GM12878 (cell line): ENCODE measurements around the gene RAET1E. TPM values are rescaled to one million over a fixed set of nuclear protein-coding genes. Genes with fewer than 3 reads are reported as not detected.

Experiments used
- ATAC-seq: fragments of 200-7000 bp; cut with Tn5 transposase; 3 replicates; pipeline ENCODE4 v1.9.1; 2020; ENCODE audit warnings: mild to moderate bottlenecking, moderate library complexity
- BruUV-seq: library from RNA; stranded (reverse); fragments of 400-500 nt; replicated peaks from 2 replicates; lab custom pipeline; 2021; lab: Mats Ljungman, UMichigan
- CTCF ChIA-PET: fragments of 300-600 bp; sonication (Branson Sonifier 250); formaldehyde crosslinking; extraction: SDS; loops from one replicate; lab custom pipeline; 2021; ENCODE audit warnings: inconsistent platforms; lab: Yijun Ruan, JAX
- POLR2A ChIA-PET: fragments of 350-600 bp; formaldehyde crosslinking; extraction: SDS; loops from one replicate; lab custom pipeline; 2021; ENCODE audit warnings: inconsistent platforms; lab: Charles Lee
- RAD21 ChIA-PET: fragments of 300-600 bp; sonication (Branson Sonifier 250); formaldehyde crosslinking; loops from one replicate; lab custom pipeline; 2023; ENCODE audit warnings: antibody characterized with exemption; ENCODE audit not compliant: unreplicated experiment; lab: Charles Lee
- SMC1A ChIA-PET: fragments of 300-600 bp; sonication (Branson Sonifier 250); formaldehyde crosslinking; loops from one replicate; lab custom pipeline; 2023; ENCODE audit not compliant: unreplicated experiment, uncharacterized antibody; lab: Charles Lee
- DNase-seq: peaks from one replicate; pipeline ENCODE4 v3.0.0-alpha.2; 2011; ENCODE audit warnings: low read depth, low spot score
- FAIRE-seq: peaks from 3 replicates; lab custom pipeline; 2011; peaks lifted over from hg19 to GRCh38; lab: Jason Lieb, UNC
- H2AFZ ChIP-seq: 2 replicates; pipeline ENCODE4 v1.6.0; 2011; ENCODE audit warnings: low read depth, low read length, control low read depth; ENCODE audit not compliant: control insufficient read depth
- H3K27ac ChIP-seq: 2 replicates; pipeline ENCODE4 v1.5.1; 2011; ENCODE audit warnings: control low read depth; ENCODE audit not compliant: control insufficient read depth, insufficient read depth
- H3K27me3 ChIP-seq, 2 experiments: replicated peaks in 1 of 2; 2 replicates each; pipeline versions ENCODE4 v1.6.0 to v1.6.1; 2011; ENCODE audit warnings: low read length in 1 of 2; ENCODE audit not compliant: control insufficient read depth in 2 of 2, insufficient read depth in 2 of 2
- H3K36me3 ChIP-seq, 2 experiments: 2 replicates each; pipeline ENCODE4 v1.5.1; 2011; ENCODE audit warnings: low read length in 1 of 2; ENCODE audit not compliant: control insufficient read depth in 2 of 2, insufficient read depth in 2 of 2
- H3K4me1 ChIP-seq: 2 replicates; pipeline ENCODE4 v1.6.1; 2011; ENCODE audit warnings: mild to moderate bottlenecking, low read length, moderate library complexity, mixed read lengths; ENCODE audit not compliant: control insufficient read depth, insufficient read depth
- H3K4me2 ChIP-seq: 2 replicates; pipeline ENCODE4 v1.6.0; 2011; ENCODE audit warnings: control low read depth; ENCODE audit not compliant: control insufficient read depth, insufficient read depth
- H3K4me3 ChIP-seq: fragments of 200-600 bp; sonication (generic); 2 replicates; pipeline ENCODE4 v1.5.1; 2016
- H3K79me2 ChIP-seq: 2 replicates; pipeline ENCODE4 v1.6.0; 2011; ENCODE audit warnings: low read length; ENCODE audit not compliant: control insufficient read depth, insufficient read depth
- H3K9ac ChIP-seq: 2 replicates; pipeline ENCODE4 v1.8.0; 2011; ENCODE audit warnings: low read length, control low read depth, mixed read lengths; ENCODE audit not compliant: control insufficient read depth, insufficient read depth
- H3K9me3 ChIP-seq: replicated peaks from 3 replicates; pipeline ENCODE4 v1.5.1; 2011; ENCODE audit warnings: mild to moderate bottlenecking, low read length; ENCODE audit not compliant: control insufficient read depth, insufficient read depth
- H4K20me1 ChIP-seq: 2 replicates; pipeline ENCODE4 v1.6.0; 2011; ENCODE audit not compliant: control insufficient read depth, insufficient read depth
- BCL11A ChIP-seq: IDR thresholded peaks from 2 replicates; pipeline ENCODE4 v1.6.1; 2011; ENCODE audit warnings: low read depth, low read length
- CBX5 ChIP-seq: sonication (generic); IDR thresholded peaks from 2 replicates; pipeline ENCODE4 v1.6.1; 2016; ENCODE audit warnings: low read depth, moderate library complexity, mild to moderate bottlenecking, inconsistent platforms
- CREB1 ChIP-seq: IDR thresholded peaks from 2 replicates; pipeline ENCODE4 v1.6.1; 2012; ENCODE audit warnings: low read depth, mild to moderate bottlenecking, inconsistent platforms
- IKZF2 ChIP-seq, 2 experiments: fragments of 450-650 bp; IDR thresholded peaks; 2 replicates each; pipeline ENCODE4 v1.6.1; 2017; ENCODE audit warnings: mild to moderate bottlenecking in 2 of 2, moderate library complexity in 2 of 2
- IRF3 ChIP-seq: fragments of 450-650 bp; IDR thresholded peaks from 2 replicates; pipeline ENCODE4 v1.6.1; 2014; ENCODE audit warnings: mild to moderate bottlenecking
- IRF5 ChIP-seq: fragments of 450-650 bp; IDR thresholded peaks from 2 replicates; pipeline ENCODE4 v1.6.1; 2017; ENCODE audit warnings: borderline replicate concordance
- MAX ChIP-seq: IDR thresholded peaks from 2 replicates; pipeline ENCODE4 v1.6.1; 2012; ENCODE audit warnings: low read depth, low read length, improper control_type of control experiment
- SIX5 ChIP-seq: IDR thresholded peaks from 2 replicates; pipeline ENCODE4 v1.6.1; 2011; ENCODE audit warnings: mild to moderate bottlenecking, low read depth, low read length, moderate library complexity; ENCODE audit not compliant: severe bottlenecking
- SMAD1 ChIP-seq: fragments of 450-650 bp; IDR thresholded peaks from 2 replicates; pipeline ENCODE4 v1.6.1; 2018; ENCODE audit warnings: mild to moderate bottlenecking, low read depth; ENCODE audit not compliant: partially characterized antibody
- SP1 ChIP-seq: IDR thresholded peaks from one replicate; pipeline ENCODE4 v1.6.1; 2011; ENCODE audit warnings: low read depth, low read length
- STAT1 ChIP-seq: fragments of 450-650 bp; conservative IDR thresholded peaks from 2 replicates; pipeline ENCODE4 v1.6.1; 2014; ENCODE audit warnings: antibody characterized with exemption, mild to moderate bottlenecking
- TCF7 ChIP-seq: IDR thresholded peaks from 2 replicates; pipeline ENCODE4 v1.6.1; 2014; ENCODE audit warnings: antibody characterized with exemption, borderline replicate concordance
- ZNF622 ChIP-seq: fragments of 450-650 bp; IDR thresholded peaks from 2 replicates; pipeline ENCODE4 v1.6.1; 2017; ENCODE audit warnings: mild to moderate bottlenecking, inconsistent platforms
- WGBS: methylation state at CpG from one replicate; pipeline ENCODE4 v1.1.6; 2016; ENCODE audit warnings: low lambda C conversion rate; ENCODE audit not compliant: insufficient replicate concordance, insufficient coverage; ENCODE audit errors: missing lambda C conversion rate; 5-methylcytosine and 5-hydroxymethylcytosine counted together
- in situ Hi-C: fragments of 300-500 bp; cut with MboI; formaldehyde crosslinking; loops from 9 replicates; pipeline ENCODE4 v1.14.3; 2018; ENCODE audit warnings: mixed read lengths
- intact Hi-C: fragments of 100-400 bp; cut with micrococcal nuclease; formaldehyde crosslinking; loops from one replicate; pipeline ENCODE4 v1.14.2; 2022; ENCODE audit not compliant: unreplicated experiment
- polyA plus RNA-seq, 11 experiments: library from polyadenylated mRNA; depleted of rRNA in 4 of 11; unstranded in 6 of 11; stranded (reverse) in 5 of 11; fragments of >200 nt; fragmentation: Nextera tagmentation in 4 of 11; fragmentation: Illumina TruSeq in 1 of 11; extraction: Ambion mirVana in 4 of 11; extraction: Trizol in 1 of 11; gene quantifications; 1 replicate in 1 of 11; 2 replicates in 10 of 11; pipeline versions ENCODE4 v1.2.1 to v1.2.3, GENCODE V29; 2011 to 2016; ENCODE audit warnings: inconsistent platforms in 2 of 11, missing spikeins in 2 of 11, low read depth in 1 of 11
- total RNA-seq, 4 experiments: library from RNA; depleted of rRNA in 3 of 4; stranded (reverse); fragments of >200 nt in 3 of 4; fragmentation: Illumina TruSeq in 1 of 4; extraction: Trizol in 1 of 4; gene quantifications; 2 replicates each; pipeline versions ENCODE4 v1.2.1 to v1.2.3, GENCODE V29; 2013 to 2021

Gene RAET1E
- total and polyA plus RNA-seq, 10 of the 15 experiments (the other 5 are each of a cell fraction or from before 2014, with no cell fraction given), result not detected

- TF ChIP-seq IRF5, result no peak
Measured at GRCh38 chr6:149888093-149888492, 9.8 kb downstream of the RAET1E start (continued).

DNA sequence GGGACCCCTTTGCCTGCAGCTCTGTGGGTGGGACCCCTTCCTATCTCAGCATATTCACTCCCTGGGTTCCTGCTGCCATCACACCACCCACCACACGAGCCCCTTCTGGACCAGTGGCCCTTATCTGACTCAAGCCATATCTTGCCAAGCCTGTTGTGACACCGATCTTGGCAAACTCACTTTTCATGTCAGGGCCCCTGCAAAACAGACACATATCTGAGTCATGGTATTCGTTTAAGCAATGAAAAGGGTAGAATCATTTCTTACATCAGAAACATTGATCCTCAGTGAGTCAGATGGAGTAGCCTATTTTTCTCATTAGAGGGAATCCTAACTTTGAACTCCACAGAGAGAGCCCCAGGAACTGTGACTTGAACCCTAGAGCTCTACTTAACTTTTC, 10.6 kb downstream of the RAET1E start:
- ChIA-PET RAD21 (no interaction called here), POLR2A (no interaction called here)

GRCh38 chr6:149885888-149886287, 12.0 kb downstream of the RAET1E start:
- CTCF ChIA-PET, result interaction anchor here (1.9 kb wide), 1 partner anchor 17 kb away, joined by 7 read pairs; no protein-coding TSS in a partner anchor
- no peaks in the 10 kb centered on the region for H3K9me3 ChIP-seq
- H3K4me1 ChIP-seq, result no peaks in the 10 kb centered on the region
- H3K79me2 ChIP-seq, result no peaks in the 10 kb centered on the region
- no peak overlapping the region for H3K27ac ChIP-seq
- H3K4me2 ChIP-seq, result no peak overlapping the region
- POLR2A ChIA-PET, result no interaction called here
- no peak overlapping the region for H3K4me3 ChIP-seq
- DNase-seq, result no peak
- H3K9ac ChIP-seq, result no peak overlapping the region
- no peaks in the 10 kb centered on the region for H3K36me3 ChIP-seq
- no TSS peak for BruUV-seq
- ATAC-seq, result no peak
- 2% methylated on average over 3 of the region's 3 CpGs for WGBS
- no peaks in the 10 kb centered on the region for H4K20me1 ChIP-seq
- H3K27me3 ChIP-seq, result no peaks in the 10 kb centered on the region; a peak in 2 of 4 replicates
- RAD21 ChIA-PET, result no interaction called here
- intact Hi-C loops, result no loop called here
- SMC1A ChIA-PET, result no interaction called here
- no peak for FAIRE-seq
- no peak overlapping the region for H2AFZ ChIP-seq
- in situ Hi-C loops, result no loop called here
- no peak for TF ChIP-seq SMAD1
- TF ChIP-seq STAT1, result no peak
- TF ChIP-seq IKZF2 (IDR thresholded peaks at IDR 0.05), result no peak
- no peak for TF ChIP-seq CBX5
- no peak for TF ChIP-seq ZNF622
- TF ChIP-seq IRF3, result no peak
- TF ChIP-seq SP1, result no peak
- TF ChIP-seq TCF7, result no peak
- TF ChIP-seq BCL11A, result no peak
- TF ChIP-seq CREB1, result no peak

More for the DNA sequence above, 10.6 kb downstream of the RAET1E start:
- FAIRE-seq (no peak), ATAC-seq (no peak), DNase-seq (no peak)
- Histone ChIP-seq H3K36me3 (no peaks in the 10 kb centered on the region), H2AFZ (no peak overlapping the region), H3K27ac (no peak overlapping the region), H3K27me3 (no peaks in the 10 kb centered on the region; a peak in 2 of 4 replicates), H3K9me3 (no peaks in the 10 kb centered on the region), H3K4me1 (no peaks in the 10 kb centered on the region), H3K4me3 (no peak overlapping the region), H4K20me1 (no peaks in the 10 kb centered on the region), H3K79me2 (no peaks in the 10 kb centered on the region), H3K4me2 (no peak overlapping the region), H3K9ac (no peak overlapping the region)
- ChIA-PET CTCF (no interaction called here), SMC1A (no interaction called here)
- TF ChIP-seq MAX, result no peak
- TF ChIP-seq SIX5, result no peak
- in situ Hi-C loops (no loop called here), intact Hi-C loops (no loop called here)
- WGBS, result 32% methylated on average over 3 of the region's 3 CpGs
- BruUV-seq, result no TSS peak
